ENCODE measurements around the gene SERPINB1.
A peak's percentile ranks its signal among the peaks of the same experiment; 100 is the strongest.

Gene SERPINB1

DNA sequence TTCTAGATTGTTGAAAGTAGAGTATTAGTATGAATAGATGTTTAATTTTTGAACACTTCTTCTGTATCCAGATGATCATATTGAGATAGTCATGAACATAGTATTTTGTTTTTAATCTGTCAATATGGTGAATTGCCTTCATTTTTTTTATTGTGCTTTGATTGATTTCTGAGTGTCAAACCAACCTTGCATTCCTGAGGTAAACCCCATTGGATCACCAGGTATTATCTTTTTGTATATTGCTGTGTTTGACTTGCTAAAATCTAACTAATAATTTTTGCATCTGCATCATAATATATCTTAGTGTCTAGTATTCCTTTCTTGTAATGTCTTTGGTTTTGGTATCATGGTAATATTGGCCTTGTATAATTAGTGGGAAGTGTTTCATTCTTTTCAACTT is 25.5 kb downstream of the SERPINB1 start:
- TF ChIP-seq, protein P1, sequence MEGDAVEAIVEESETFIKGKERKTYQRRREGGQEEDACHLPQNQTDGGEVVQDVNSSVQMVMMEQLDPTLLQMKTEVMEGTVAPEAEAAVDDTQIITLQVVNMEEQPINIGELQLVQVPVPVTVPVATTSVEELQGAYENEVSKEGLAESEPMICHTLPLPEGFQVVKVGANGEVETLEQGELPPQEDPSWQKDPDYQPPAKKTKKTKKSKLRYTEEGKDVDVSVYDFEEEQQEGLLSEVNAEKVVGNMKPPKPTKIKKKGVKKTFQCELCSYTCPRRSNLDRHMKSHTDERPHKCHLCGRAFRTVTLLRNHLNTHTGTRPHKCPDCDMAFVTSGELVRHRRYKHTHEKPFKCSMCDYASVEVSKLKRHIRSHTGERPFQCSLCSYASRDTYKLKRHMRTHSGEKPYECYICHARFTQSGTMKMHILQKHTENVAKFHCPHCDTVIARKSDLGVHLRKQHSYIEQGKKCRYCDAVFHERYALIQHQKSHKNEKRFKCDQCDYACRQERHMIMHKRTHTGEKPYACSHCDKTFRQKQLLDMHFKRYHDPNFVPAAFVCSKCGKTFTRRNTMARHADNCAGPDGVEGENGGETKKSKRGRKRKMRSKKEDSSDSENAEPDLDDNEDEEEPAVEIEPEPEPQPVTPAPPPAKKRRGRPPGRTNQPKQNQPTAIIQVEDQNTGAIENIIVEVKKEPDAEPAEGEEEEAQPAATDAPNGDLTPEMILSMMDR (IDR thresholded peaks at IDR 0.05; ENCODE audit: insufficient read depth, low read depth, low read length, missing control alignments): no peak
- no peak overlapping the region for H3K4me3 ChIP-seq (ENCODE audit: low read length)

DNA sequence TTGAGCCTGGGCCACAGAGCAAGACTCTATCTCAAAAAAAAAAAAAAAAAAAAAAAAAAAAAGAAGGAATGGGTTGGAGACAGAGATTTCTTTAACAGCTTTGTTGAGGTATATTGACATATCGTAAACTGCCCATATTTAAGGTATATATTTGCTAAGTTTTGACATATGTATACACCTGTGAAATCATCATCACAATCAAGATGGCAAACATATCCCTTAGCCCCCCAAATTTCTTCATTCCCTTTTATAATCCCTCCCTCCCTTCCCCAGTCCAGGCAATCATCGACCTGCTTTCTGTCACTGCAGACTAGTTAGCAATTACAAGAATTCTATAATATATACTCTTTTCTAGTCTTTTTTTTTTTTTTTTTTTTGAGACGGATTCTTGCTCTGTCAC is 29.0 kb downstream of the SERPINB1 start:
- no peak for DNase-seq (ENCODE audit: low read depth)
- no peak overlapping the region for H3K4me3 ChIP-seq (ENCODE audit: low read length)
- TF ChIP-seq, protein P1 (IDR thresholded peaks at IDR 0.05; ENCODE audit: insufficient read depth, low read depth, low read length, missing control alignments): no peak

More for the DNA sequence above, 25.5 kb downstream of the SERPINB1 start:
- no peak for DNase-seq (ENCODE audit: low read depth)

DNA sequence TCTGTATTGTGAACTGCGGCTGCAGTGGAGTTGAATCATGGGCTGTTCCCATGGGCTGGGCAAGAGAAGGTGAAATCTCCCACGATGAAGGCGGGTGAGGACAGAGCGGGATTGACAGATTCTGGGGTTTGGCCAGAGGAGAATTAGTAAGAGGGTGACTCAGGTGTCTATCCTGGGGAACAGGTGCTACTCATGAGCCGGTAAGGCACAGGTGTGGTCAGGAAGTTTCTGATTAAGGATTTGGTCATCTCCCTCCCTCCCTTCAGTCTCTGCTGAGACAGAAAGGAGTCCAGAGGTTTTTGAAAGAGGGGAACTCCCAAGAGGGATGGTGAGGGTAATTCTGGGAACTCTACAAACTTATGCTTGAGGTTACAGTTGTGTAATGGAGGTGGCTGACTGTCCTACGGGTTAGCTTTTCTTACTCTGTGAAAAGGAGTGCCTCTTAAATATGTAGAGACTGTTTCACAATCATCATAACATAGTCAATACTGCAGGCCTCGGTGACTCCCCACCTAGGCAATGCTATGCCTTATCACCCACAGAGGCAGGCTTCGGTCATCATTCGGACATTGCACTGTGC is 31.5 kb downstream of the SERPINB1 start:
- TF ChIP-seq, protein P1 (IDR thresholded peaks at IDR 0.05; ENCODE audit: insufficient read depth, low read depth, low read length, missing control alignments): no peak
- peak; percentile 100 for DNase-seq (ENCODE audit: low read depth)
- no peak overlapping the region for H3K4me3 ChIP-seq (ENCODE audit: low read length)

DNA sequence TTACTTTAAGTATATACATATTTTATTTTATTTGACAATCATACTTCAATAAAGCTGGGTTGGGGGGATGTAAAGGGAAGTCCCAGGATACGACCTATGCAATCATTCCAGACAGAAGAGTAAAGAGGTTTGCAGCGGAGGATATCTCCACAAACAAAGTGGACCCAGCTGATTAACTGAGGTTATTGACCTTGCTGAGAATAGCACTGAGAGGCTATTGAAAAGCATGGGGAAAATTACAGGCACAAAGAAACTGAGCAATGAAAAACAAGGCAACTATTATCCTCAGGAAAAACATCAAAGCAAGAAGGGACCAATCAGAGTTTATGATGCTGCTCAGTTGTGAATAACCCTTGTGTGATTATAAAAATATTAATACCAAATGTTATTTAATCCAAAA is 32.6 kb downstream of the SERPINB1 start:
- no peak for DNase-seq (ENCODE audit: low read depth)
- TF ChIP-seq, protein P1 (IDR thresholded peaks at IDR 0.05; ENCODE audit: insufficient read depth, low read depth, low read length, missing control alignments): no peak
- H3K4me3 ChIP-seq (ENCODE audit: low read length): no peak overlapping the region

DNA sequence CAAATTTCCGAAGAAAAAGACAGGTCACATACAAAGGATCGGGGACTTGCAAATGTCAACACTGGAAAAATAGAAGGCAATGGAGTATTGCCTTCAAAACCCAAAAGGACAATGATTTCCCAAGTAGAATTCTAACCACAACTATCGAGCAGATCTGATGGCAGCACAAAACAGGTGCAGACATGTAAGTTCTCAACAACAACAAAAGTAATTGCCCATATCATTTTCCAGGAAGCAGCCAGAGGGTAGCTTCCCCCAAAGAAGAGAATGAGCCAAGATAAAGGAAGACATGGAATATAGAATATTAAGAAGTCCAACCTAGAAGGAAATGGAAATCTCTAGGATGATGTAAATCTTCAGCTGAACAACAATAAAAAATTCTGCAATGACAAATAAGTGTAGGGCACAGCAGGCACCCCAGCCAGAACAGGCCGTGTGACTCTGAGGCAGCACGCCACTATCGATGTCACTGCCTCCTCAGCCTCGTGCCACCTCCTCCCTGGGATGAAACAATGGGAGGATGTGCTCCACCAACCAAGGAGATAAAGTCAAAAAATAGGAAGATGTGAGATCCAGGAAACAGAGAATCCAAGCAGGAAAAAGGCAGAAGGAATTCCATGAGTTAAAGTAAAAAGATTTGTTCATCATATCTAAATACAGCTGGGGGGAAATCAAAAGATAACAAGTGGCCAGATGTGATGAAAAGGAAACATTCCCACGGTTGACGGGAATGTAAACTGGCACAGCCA is 34.1 kb downstream of the SERPINB1 start:
- no peak overlapping the region for H3K4me3 ChIP-seq (ENCODE audit: low read length)
- peak; percentile 59 for DNase-seq (ENCODE audit: low read depth)
- TF ChIP-seq, protein P1 (IDR thresholded peaks at IDR 0.05; ENCODE audit: insufficient read depth, low read depth, low read length, missing control alignments): no peak

DNA sequence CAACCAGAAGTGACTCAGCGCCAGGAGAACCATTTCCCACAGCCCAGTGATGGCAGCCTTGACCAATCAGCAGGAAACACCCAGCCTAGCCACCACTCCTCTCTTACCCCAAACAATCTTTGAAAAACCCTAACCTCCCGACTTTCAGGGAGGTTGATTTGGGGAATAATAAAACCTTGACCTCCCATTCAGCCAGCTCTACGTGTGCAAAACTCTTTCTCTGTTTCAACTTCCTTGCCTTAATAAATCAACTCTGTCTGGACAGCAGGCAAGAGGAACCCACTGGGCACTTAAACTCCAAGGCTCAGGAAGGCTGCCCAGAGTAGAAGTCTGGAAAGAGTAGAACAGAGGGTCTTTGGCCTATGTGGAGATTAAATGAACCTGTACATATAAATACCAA is 35.0 kb downstream of the SERPINB1 start:
- H3K4me3 ChIP-seq (ENCODE audit: low read length): no peak overlapping the region
- DNase-seq (ENCODE audit: low read depth): no peak
- TF ChIP-seq, protein P1 (IDR thresholded peaks at IDR 0.05; ENCODE audit: insufficient read depth, low read depth, low read length, missing control alignments): no peak

Measured in epithelial cell of esophagus (primary cell).